Tibial nerve (tissue), 4 donors: ENCODE measurements around the gene GTF2A1L. TPM values are rescaled to one million over a fixed set of nuclear protein-coding genes. Genes with fewer than 3 reads are reported as not detected.
"Not testable (repeated sequence)": the region's sequence is repeated elsewhere in the genome, so short reads cannot be mapped to it uniquely, and the experiment has no call there.

Experiments
- DNase-seq, 2 donors: peaks; one replicate each; pipeline ENCODE4 v3.0.0-alpha.2; 2019; ENCODE audit warnings: low spot score in 2 of 2
- H3K27ac ChIP-seq, 4 donors: fragments of 200-600 bp; sonication (generic) in 3 of 4; one replicate each; pipeline ENCODE4 v1.5.1; 2017 to 2019; ENCODE audit warnings: mild to moderate bottlenecking in 1 of 4
- H3K27me3 ChIP-seq, 2 donors: fragments of 200-600 bp; sonication (generic) in 1 of 2; one replicate each; pipeline versions ENCODE4 v1.5.1 to v1.6.0; 2017 to 2019
- H3K36me3 ChIP-seq, 3 donors: fragments of 200-600 bp; sonication (generic); one replicate each; pipeline ENCODE4 v1.5.1; 2018 to 2019
- H3K4me1 ChIP-seq, 4 donors: fragments of 200-600 bp; sonication (generic) in 3 of 4; one replicate each; pipeline ENCODE4 v1.5.1; 2017 to 2019
- H3K4me3 ChIP-seq, 4 donors: fragments of 200-600 bp; sonication (generic) in 3 of 4; one replicate each; pipeline ENCODE4 v1.5.1; 2017 to 2019; ENCODE audit warnings: mild to moderate bottlenecking in 1 of 4, moderate library complexity in 1 of 4
- H3K9me3 ChIP-seq, 4 donors: fragments of 200-600 bp; sonication (generic) in 3 of 4; one replicate each; pipeline ENCODE4 v1.5.1; 2017 to 2019
- EP300 ChIP-seq, 2 donors: sonication (generic); formaldehyde crosslinking; IDR thresholded peaks; one replicate each; pipeline ENCODE4 v1.6.1; 2017; ENCODE audit warnings: antibody characterized with exemption in 2 of 2, mild to moderate bottlenecking in 1 of 2
- POLR2A ChIP-seq, 2 donors: fragments of 450-650 bp; IDR thresholded peaks; one replicate each; pipeline ENCODE4 v1.6.1; 2017; ENCODE audit warnings: antibody characterized with exemption in 2 of 2, mild to moderate bottlenecking in 2 of 2, moderate library complexity in 2 of 2
- WGBS, 2 donors: methylation state at CpG; one replicate each; pipeline ENCODE4 v1.1.5; 2018; 5-methylcytosine and 5-hydroxymethylcytosine counted together
- total RNA-seq, 4 donors: library from RNA; depleted of rRNA; stranded (reverse); fragments of >200 nt; gene quantifications; one replicate each; pipeline ENCODE4 v1.1.0, GENCODE V29; 2016
- TF ChIP-seq, protein P1 (sequence below), 5 experiments: fragments of 200-600 bp in 3 of 5; fragments of 450-650 bp in 2 of 5; sonication (generic) in 3 of 5; IDR thresholded peaks; one replicate each; pipeline ENCODE4 v1.5.1; 2016 to 2019; ENCODE audit warnings: antibody characterized with exemption in 5 of 5, mild to moderate bottlenecking in 3 of 5, moderate library complexity in 2 of 5

Gene GTF2A1L
- total RNA-seq, 4 donors from 2014 or later: 2.5 to 9.9 (median 6.7) TPM

DNA sequence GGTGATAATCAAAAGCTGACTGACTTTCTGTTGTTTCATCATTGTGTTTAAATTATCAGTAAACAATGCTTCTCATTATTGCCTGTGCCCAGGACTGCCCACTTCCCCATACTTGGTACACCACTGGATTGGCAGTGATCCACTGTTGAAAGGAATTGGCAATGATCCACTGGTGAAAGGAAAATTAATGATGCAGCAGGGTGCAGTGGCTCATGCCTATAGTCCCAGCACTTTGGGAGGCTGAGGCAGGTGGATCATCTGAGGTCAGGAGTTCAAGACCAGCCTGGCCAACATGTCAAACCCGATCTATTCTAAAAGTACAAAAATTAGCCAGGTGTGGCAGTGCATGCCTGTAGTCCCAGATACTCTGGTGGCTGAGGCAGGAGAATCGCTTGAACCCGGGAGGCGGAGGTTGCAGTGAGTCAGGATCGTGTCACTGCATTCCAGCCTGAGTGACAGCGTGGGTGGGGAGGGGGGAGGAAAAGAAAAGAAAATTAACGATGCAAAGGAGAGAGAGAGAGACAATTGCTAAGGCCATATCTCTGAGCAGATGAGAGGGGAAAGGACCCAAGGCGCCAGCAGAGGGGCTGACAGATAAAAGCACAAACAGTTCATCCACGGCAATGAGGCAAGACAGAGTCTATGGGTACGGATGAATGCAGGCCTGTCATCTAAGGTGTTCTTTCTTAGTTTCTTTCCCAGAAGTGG is 10.2 kb upstream of the GTF2A1L start:
- Histone ChIP-seq H3K27ac (peak overlapping the region in 2 of 4 donors; percentile 52 to 82), H3K4me1 (peaks cover 0 to 17% (median 3%) of the 10 kb centered on the region in 4 donors), H3K4me3 (no peak overlapping the region), H3K9me3 (no peaks in the 10 kb centered on the region), H3K27me3 (no peaks in the 10 kb centered on the region), H3K36me3 (no peaks in the 10 kb centered on the region)
- DNase-seq: no peak
- TF ChIP-seq, protein P1, sequence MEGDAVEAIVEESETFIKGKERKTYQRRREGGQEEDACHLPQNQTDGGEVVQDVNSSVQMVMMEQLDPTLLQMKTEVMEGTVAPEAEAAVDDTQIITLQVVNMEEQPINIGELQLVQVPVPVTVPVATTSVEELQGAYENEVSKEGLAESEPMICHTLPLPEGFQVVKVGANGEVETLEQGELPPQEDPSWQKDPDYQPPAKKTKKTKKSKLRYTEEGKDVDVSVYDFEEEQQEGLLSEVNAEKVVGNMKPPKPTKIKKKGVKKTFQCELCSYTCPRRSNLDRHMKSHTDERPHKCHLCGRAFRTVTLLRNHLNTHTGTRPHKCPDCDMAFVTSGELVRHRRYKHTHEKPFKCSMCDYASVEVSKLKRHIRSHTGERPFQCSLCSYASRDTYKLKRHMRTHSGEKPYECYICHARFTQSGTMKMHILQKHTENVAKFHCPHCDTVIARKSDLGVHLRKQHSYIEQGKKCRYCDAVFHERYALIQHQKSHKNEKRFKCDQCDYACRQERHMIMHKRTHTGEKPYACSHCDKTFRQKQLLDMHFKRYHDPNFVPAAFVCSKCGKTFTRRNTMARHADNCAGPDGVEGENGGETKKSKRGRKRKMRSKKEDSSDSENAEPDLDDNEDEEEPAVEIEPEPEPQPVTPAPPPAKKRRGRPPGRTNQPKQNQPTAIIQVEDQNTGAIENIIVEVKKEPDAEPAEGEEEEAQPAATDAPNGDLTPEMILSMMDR (IDR thresholded peaks at IDR 0.05): no peak
- TF ChIP-seq EP300 (IDR thresholded peaks at IDR 0.05): no peak
- TF ChIP-seq POLR2A (IDR thresholded peaks at IDR 0.05): no peak
- WGBS, 2 donors: 45 to 53% methylated on average over 10 of the region's 10 CpGs

DNA sequence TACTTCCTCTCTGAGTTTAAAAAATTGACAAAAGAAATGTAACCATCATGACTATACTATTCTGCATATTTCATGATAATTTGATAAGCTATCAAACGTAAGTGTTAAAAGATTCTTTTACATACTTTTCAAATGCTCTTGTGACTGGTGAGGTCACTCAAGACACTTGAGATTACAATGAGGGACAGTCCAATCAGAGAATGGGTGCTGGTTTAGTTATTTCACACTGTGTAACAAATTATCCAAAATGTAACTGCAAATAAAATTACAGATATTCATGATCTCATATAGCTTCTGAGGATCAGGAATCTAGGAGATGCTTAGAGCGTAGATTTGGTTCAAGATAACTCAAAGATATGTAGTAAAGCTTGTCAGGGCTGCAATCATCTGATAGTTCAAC is 4.4 kb upstream of the GTF2A1L start:
- H3K27me3 ChIP-seq: no peaks in the 10 kb centered on the region
- TF ChIP-seq POLR2A (IDR thresholded peaks at IDR 0.05) (no peak), EP300 (IDR thresholded peaks at IDR 0.05) (no peak)
- TF ChIP-seq, protein P1 (IDR thresholded peaks at IDR 0.05): no peak
- peaks cover 0 to 5% (median 0%) of the 10 kb centered on the region in 4 donors for H3K9me3 ChIP-seq
- H3K4me3 ChIP-seq: no peak overlapping the region
- 92 to 94% methylated on average over 2 of the region's 2 CpGs for WGBS, 2 donors
- H3K4me1 ChIP-seq: peaks cover 0 to 3% (median 0%) of the 10 kb centered on the region in 4 donors
- no peak overlapping the region for H3K27ac ChIP-seq
- no peaks in the 10 kb centered on the region for H3K36me3 ChIP-seq
- no peak for DNase-seq

DNA sequence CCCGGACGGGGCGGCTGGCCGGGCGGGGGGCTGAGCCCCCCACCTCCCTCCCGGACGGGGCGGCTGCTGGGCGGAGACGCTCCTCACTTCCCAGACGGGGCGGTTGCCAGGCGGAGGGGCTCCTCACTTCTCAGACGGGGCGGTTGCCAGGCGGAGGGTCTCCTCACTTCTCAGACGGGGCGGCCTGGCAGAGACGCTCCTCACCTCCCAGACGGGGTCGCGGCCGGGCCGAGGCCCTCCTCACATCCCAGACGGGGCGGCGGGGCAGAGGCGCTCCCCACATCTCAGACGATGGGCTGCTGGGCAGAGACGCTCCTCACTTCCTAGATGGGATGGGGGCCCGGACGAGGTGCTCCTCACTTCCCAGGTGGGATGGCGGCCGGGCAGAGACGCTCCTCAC is 3.1 kb upstream of the GTF2A1L start:
- not testable (repeated sequence) for H3K36me3 ChIP-seq, H3K9me3 ChIP-seq, DNase-seq, H3K27ac ChIP-seq, H3K4me3 ChIP-seq, H3K27me3 ChIP-seq, H3K4me1 ChIP-seq
- WGBS, 2 donors: 94 to 95% methylated on average over 6 to 23 of the region's 35 CpGs

DNA sequence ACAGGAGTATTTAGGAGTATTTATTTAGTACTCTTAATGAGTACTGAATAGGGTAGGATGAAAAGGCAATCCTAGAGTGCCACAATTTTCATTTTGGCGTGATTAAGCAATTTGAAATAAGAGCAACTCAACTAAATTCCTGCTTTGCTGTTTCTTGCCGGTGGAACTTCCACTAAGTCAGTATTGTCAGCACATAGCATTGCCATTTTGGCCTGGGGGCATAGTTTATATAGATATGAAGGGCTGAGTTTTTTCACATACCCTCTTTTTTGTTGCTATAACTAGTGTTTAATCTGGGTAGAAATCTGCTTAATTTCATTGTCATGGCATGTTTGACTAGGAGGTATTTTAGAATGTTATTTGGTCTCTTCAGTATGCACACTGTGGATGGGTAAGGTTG is 1.9 kb downstream of the GTF2A1L start:
- Histone ChIP-seq H3K9me3 (no peaks in the 10 kb centered on the region), H3K4me3 (no peak overlapping the region), H3K27me3 (no peaks in the 10 kb centered on the region), H3K27ac (no peak overlapping the region), H3K36me3 (no peaks in the 10 kb centered on the region), H3K4me1 (no peaks in the 10 kb centered on the region)
- DNase-seq: no peak
- WGBS, 2 donors: 85 to 87% methylated on average over 2 of the region's 2 CpGs
- TF ChIP-seq POLR2A (IDR thresholded peaks at IDR 0.05) (no peak), EP300 (IDR thresholded peaks at IDR 0.05) (no peak)
- TF ChIP-seq, protein P1 (IDR thresholded peaks at IDR 0.05): no peak

DNA sequence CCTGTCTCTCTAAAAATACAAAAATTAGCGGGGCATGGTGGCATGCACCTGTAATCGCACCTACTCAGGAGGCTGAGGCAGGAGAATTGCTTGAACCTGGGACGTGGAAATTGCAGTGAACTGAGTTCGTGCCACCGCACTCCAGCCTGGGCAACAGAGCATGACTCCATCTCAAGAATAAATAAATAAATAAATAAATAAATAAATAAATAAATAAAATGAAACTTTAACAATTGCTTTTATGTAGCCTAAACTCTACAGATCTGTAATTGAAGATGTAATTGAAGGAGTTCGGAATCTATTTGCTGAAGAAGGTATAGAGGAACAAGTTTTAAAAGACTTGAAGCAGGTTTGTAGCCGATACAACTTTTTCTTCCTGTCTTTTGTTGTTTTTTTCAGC is 2.9 kb downstream of the GTF2A1L start:
- no peaks in the 10 kb centered on the region for H3K4me1 ChIP-seq
- no peaks in the 10 kb centered on the region for H3K27me3 ChIP-seq
- no peaks in the 10 kb centered on the region for H3K36me3 ChIP-seq
- no peak for DNase-seq
- H3K9me3 ChIP-seq: peaks cover 0 to 2% (median 0%) of the 10 kb centered on the region in 4 donors
- H3K27ac ChIP-seq: no peak overlapping the region
- WGBS, 2 donors: 93 to 94% methylated on average over 7 of the region's 7 CpGs
- H3K4me3 ChIP-seq: no peak overlapping the region
- TF ChIP-seq POLR2A (IDR thresholded peaks at IDR 0.05) (no peak), EP300 (IDR thresholded peaks at IDR 0.05) (no peak)
- TF ChIP-seq, protein P1 (IDR thresholded peaks at IDR 0.05): no peak

GRCh38 chr2:48622691-48623090 is 5.0 kb downstream of the GTF2A1L start:
- not testable (repeated sequence) for H3K4me1 ChIP-seq, H3K27me3 ChIP-seq, H3K36me3 ChIP-seq, H3K4me3 ChIP-seq, H3K27ac ChIP-seq, DNase-seq
- H3K9me3 ChIP-seq: peaks cover 0 to 14% (median 0%) of the 10 kb centered on the region in 4 donors
- 90 to 91% methylated on average over 5 of the region's 5 CpGs for WGBS, 2 donors
